Activated CD4-positive, alpha-beta memory T cell treated with anti-CD3 and anti-CD28 coated beads, Interleukin-2, amount 10 ng/mL, durations not matched to agents 7 days and 5 days (primary cell): ENCODE results near the gene LMTK2. TPM values are rescaled to one million over a fixed set of nuclear protein-coding genes. Genes with fewer than 3 reads are reported as not detected.
A peak's percentile ranks its signal among the peaks of the same experiment; 100 is the strongest.

ENCODE experiments used
- CTCF ChIA-PET: fragments of 350-600 bp; sonication (Branson Sonifier 250); formaldehyde crosslinking; loops from one replicate; lab custom pipeline; 2021; ENCODE audit warnings: antibody characterized with exemption, inconsistent platforms; lab: Charles Lee
- POLR2A ChIA-PET: fragments of 350-600 bp; sonication (Branson Sonifier 250); formaldehyde crosslinking; loops from one replicate; lab custom pipeline; 2021; ENCODE audit warnings: antibody characterized with exemption; lab: Charles Lee
- DNase-seq: peaks from one replicate; pipeline ENCODE4 v3.0.0-alpha.2; 2020
- H3K27ac Mint-ChIP-seq: one replicate; pipeline ENCODE4 v1.8.0; 2021; ENCODE audit warnings: mild to moderate bottlenecking, mixed read lengths
- H3K27me3 Mint-ChIP-seq: one replicate; pipeline ENCODE4 v1.8.0; 2021; ENCODE audit warnings: mixed read lengths
- H3K36me3 Mint-ChIP-seq: one replicate; pipeline ENCODE4 v1.8.0; 2021; ENCODE audit warnings: low read depth, mixed read lengths
- H3K4me1 Mint-ChIP-seq: one replicate; pipeline ENCODE4 v1.8.0; 2021; ENCODE audit warnings: mixed read lengths
- H3K4me3 Mint-ChIP-seq: one replicate; pipeline ENCODE4 v1.8.0; 2021; ENCODE audit warnings: mild to moderate bottlenecking, mixed read lengths
- H3K9me3 Mint-ChIP-seq: one replicate; pipeline ENCODE4 v1.8.0; 2021; ENCODE audit warnings: mixed read lengths
- total RNA-seq, 2 experiments: library from RNA; stranded (reverse); gene quantifications; one replicate each; pipeline ENCODE4 v1.2.3, GENCODE V29; 2021

The LMTK2 gene
- total RNA-seq, 2 experiments from 2014 or later, result 10.0 to 11.6 TPM

DNA sequence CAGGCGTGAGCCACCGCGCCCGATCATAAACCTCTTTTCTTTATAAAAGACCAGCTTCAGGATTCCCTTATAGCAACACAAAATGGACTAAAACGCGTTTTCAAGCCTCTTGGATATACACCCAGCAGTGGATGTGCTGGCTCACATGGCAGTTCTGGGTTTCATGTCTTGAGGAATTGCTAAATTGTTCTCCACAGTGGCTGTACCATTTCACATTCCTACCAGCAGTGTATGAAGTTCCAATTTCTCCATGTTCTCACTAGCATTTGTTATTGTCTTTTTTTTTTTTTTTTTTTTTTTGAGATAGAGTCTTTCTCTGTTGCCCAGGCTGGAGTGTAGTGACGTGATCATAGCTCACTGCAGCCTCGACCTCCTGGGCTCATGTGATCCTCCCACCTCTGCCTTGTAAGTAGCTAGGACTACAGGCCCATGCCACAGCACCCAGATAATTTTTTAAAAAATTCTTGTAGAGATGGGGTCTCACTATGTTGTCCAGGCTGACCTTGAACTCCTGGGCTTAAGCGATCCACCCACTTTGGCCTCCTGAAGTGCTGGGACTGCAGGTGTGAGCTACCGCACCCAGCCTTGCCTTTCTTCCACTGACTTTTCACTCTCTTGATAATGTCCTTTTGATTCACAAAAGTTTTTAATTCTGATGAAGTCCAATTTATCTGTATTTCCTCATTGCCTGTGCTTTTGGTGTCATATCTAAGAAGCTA lies 127.9 kb downstream of the LMTK2 start:
- no peak overlapping the region for H3K4me3 Mint-ChIP-seq
- H3K9me3 Mint-ChIP-seq, result no peaks in the 10 kb centered on the region
- POLR2A ChIA-PET, result interaction anchor here (1.1 kb wide), 1 partner anchor 16 kb away, joined by 3 read pairs; no protein-coding TSS in a partner anchor
- no peaks in the 10 kb centered on the region for H3K27me3 Mint-ChIP-seq
- peaks cover 29% of the 10 kb centered on the region for H3K36me3 Mint-ChIP-seq
- no peaks in the 10 kb centered on the region for H3K4me1 Mint-ChIP-seq
- CTCF ChIA-PET, result interaction anchor here (0.5 to 1.0 kb wide), 2 partner anchors 25 to 67 kb away, joined by 3 read pairs; no protein-coding TSS in a partner anchor
- DNase-seq, result no peak
- H3K27ac Mint-ChIP-seq, result no peak overlapping the region

- POLR2A ChIA-PET, result no interaction called here
- no peak for DNase-seq
- no peaks in the 10 kb centered on the region for H3K4me1 Mint-ChIP-seq
- H3K4me3 Mint-ChIP-seq, result no peak overlapping the region
- no peaks in the 10 kb centered on the region for H3K9me3 Mint-ChIP-seq
- no peak overlapping the region for H3K27ac Mint-ChIP-seq
- no peaks in the 10 kb centered on the region for H3K27me3 Mint-ChIP-seq
- peaks cover 33% of the 10 kb centered on the region for H3K36me3 Mint-ChIP-seq
- CTCF ChIA-PET, result interaction anchor here (1.0 kb wide), 1 partner anchor 68 kb away, joined by 3 read pairs; no protein-coding TSS in a partner anchor
Observed at GRCh38 chr7:98235901-98236300, 129.2 kb downstream of the LMTK2 start.

- Mint-ChIP-seq H3K36me3 (peaks cover 40% of the 10 kb centered on the region), H3K4me1 (no peaks in the 10 kb centered on the region), H3K4me3 (no peak overlapping the region), H3K27me3 (no peaks in the 10 kb centered on the region), H3K9me3 (no peaks in the 10 kb centered on the region), H3K27ac (no peak overlapping the region)
- POLR2A ChIA-PET, result no interaction called here
- DNase-seq, result no peak
- CTCF ChIA-PET, result no interaction called here
Observed at GRCh38 chr7:98236355-98237185, 129.9 kb downstream of the LMTK2 start.

GRCh38 chr7:98238076-98238475 lies 131.4 kb downstream of the LMTK2 start:
- Mint-ChIP-seq H3K27me3 (no peaks in the 10 kb centered on the region), H3K4me3 (no peak overlapping the region), H3K9me3 (no peaks in the 10 kb centered on the region), H3K36me3 (peaks cover 43% of the 10 kb centered on the region), H3K4me1 (no peaks in the 10 kb centered on the region), H3K27ac (no peak overlapping the region)
- POLR2A ChIA-PET, result no interaction called here
- CTCF ChIA-PET, result no interaction called here
- DNase-seq, result no peak

DNA sequence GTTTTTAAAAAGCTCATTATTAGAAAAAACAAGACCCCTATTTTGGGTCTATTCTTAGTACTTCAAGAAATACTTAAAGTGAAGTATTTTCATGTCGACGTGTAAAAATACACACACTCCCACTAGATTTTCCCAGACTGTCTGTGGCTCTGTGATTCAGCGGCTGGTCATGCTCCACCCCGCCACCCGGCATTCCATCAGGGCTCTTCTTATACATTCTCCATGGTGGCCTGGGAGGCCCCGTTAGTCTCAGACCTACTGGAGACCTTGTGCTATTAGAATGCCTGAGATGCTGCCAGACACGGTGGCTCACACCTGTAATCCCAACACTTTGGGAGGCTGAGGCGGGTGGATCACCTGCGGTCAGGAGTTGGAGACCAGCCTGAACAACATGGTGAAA lies 132.3 kb downstream of the LMTK2 start:
- POLR2A ChIA-PET, result no interaction called here
- Mint-ChIP-seq H3K4me1 (no peaks in the 10 kb centered on the region), H3K9me3 (no peaks in the 10 kb centered on the region), H3K27ac (no peak overlapping the region), H3K27me3 (no peaks in the 10 kb centered on the region), H3K4me3 (no peak overlapping the region), H3K36me3 (peaks cover 40% of the 10 kb centered on the region)
- no peak for DNase-seq
- CTCF ChIA-PET, result interaction anchor here (1.1 kb wide), 1 partner anchor 11 kb away, joined by 3 read pairs; no protein-coding TSS in a partner anchor

- CTCF ChIA-PET, result no interaction called here
- Mint-ChIP-seq H3K4me3 (no peak overlapping the region), H3K9me3 (no peaks in the 10 kb centered on the region), H3K4me1 (no peaks in the 10 kb centered on the region), H3K27ac (no peak overlapping the region), H3K36me3 (peaks cover 41% of the 10 kb centered on the region), H3K27me3 (no peaks in the 10 kb centered on the region)
- POLR2A ChIA-PET, result interaction anchor here (0.9 kb wide), 1 partner anchor 10 kb away, joined by 5 read pairs; no protein-coding TSS in a partner anchor
- peak; percentile 23 for DNase-seq
Observed at GRCh38 chr7:98240961-98241673, 134.5 kb downstream of the LMTK2 start.

DNA sequence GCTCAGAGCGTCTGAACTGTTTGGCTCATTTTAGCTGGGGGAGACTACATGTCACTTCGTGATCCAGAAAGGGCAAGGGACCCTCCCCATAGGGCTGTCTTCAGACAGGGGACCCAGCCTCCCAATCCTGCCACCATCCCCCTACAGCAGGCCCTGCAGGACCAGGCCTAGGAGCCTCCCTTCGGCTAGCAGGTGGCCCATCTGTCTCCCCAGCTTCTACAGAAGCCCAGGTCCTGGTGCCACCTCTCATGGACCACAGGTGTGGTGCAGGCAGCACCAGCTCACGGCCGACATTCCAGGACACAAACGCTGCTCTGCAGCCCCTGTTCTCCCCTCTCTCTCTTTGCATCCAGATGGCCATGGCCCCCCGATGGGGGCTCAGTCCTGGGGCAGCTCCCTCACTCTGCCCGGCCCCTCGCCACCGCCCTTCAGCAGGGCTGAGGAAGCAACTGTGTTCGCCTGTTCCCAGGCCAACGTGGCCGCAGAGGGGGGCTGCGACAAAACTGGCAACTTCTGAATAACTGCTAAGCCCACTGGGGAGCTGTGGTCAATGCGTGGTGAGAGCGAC lies 135.1 kb downstream of the LMTK2 start:
- H3K27me3 Mint-ChIP-seq, result no peaks in the 10 kb centered on the region
- ChIA-PET CTCF (no interaction called here), POLR2A (interaction anchor here (0.9 kb wide), 1 partner anchor 9 kb away, joined by 5 read pairs; no protein-coding TSS in a partner anchor)
- peaks cover 38% of the 10 kb centered on the region for H3K36me3 Mint-ChIP-seq
- DNase-seq, result no peak
- H3K4me1 Mint-ChIP-seq, result no peaks in the 10 kb centered on the region
- H3K27ac Mint-ChIP-seq, result no peak overlapping the region
- no peak overlapping the region for H3K4me3 Mint-ChIP-seq
- no peaks in the 10 kb centered on the region for H3K9me3 Mint-ChIP-seq

DNA sequence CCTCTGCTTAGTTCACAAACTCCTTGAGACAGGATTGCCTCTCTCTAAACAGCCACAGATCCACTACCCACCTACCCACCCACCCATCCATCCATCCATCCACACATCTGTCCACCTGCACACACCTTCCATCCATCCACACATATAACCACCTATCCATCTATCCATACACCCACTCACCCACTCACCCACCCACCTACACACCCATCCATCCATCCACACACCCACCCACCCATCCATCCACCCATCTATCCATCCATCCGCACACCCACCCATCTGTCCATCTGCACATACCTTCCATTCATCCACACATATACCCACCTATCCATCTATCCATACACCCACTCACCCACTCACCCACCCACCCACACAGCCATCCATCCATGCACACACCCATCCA lies 135.7 kb downstream of the LMTK2 start:
- Mint-ChIP-seq H3K27ac (no peak overlapping the region), H3K36me3 (peaks cover 39% of the 10 kb centered on the region), H3K27me3 (no peaks in the 10 kb centered on the region), H3K4me3 (no peak overlapping the region), H3K9me3 (no peaks in the 10 kb centered on the region), H3K4me1 (no peaks in the 10 kb centered on the region)
- DNase-seq, result no peak
- CTCF ChIA-PET, result no interaction called here
- POLR2A ChIA-PET, result interaction anchor here (0.9 kb wide), 1 partner anchor 8 kb away, joined by 5 read pairs; no protein-coding TSS in a partner anchor

DNA sequence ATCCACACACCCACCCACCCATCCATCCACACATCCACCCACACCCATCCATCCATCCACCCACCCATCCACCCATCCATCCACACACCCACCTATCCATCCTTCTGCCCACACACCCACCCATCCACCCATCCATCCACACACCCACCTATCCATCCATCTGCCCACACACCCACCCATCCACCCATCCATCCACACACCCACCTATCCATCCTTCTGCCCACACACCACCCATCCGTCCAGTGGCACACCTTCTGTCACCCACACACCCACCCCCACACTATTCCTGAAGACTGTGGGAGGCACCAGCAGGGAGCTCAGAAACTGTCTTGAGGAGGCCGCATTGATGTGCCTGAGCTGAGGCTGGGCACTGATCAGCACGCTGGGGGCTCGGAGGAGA lies 136.3 kb downstream of the LMTK2 start:
- peaks cover 1% of the 10 kb centered on the region for H3K4me1 Mint-ChIP-seq
- POLR2A ChIA-PET, result no interaction called here
- no peak overlapping the region for H3K4me3 Mint-ChIP-seq
- no peaks in the 10 kb centered on the region for H3K27me3 Mint-ChIP-seq
- no peaks in the 10 kb centered on the region for H3K9me3 Mint-ChIP-seq
- H3K27ac Mint-ChIP-seq, result no peak overlapping the region
- no peak for DNase-seq
- H3K36me3 Mint-ChIP-seq, result peaks cover 41% of the 10 kb centered on the region
- CTCF ChIA-PET, result no interaction called here

DNA sequence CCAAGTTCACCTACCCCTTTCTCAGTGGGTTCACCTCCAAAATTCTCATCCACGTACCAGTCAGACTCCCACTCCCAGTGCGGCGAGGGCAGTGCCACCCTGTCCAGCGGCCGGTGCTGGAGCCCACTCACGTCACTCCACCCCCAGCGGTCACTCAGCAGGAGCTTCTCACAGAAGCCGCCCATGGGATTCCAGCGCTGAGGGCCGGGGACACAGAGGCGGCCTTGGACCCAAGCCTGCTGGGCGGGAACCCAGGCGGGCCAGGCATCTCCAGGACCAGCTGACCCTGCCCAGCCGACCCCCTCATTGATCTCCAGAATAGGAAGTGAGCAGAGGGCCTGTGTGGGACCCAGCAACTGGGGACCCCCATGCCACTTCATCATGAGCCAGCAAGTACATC lies 138.2 kb downstream of the LMTK2 start:
- H3K4me1 Mint-ChIP-seq, result peaks cover 17% of the 10 kb centered on the region
- no peak overlapping the region for H3K4me3 Mint-ChIP-seq
- CTCF ChIA-PET, result no interaction called here
- H3K27me3 Mint-ChIP-seq, result no peaks in the 10 kb centered on the region
- DNase-seq, result no peak
- peaks cover 37% of the 10 kb centered on the region for H3K36me3 Mint-ChIP-seq
- H3K9me3 Mint-ChIP-seq, result no peaks in the 10 kb centered on the region
- POLR2A ChIA-PET, result no interaction called here
- no peak overlapping the region for H3K27ac Mint-ChIP-seq

DNA sequence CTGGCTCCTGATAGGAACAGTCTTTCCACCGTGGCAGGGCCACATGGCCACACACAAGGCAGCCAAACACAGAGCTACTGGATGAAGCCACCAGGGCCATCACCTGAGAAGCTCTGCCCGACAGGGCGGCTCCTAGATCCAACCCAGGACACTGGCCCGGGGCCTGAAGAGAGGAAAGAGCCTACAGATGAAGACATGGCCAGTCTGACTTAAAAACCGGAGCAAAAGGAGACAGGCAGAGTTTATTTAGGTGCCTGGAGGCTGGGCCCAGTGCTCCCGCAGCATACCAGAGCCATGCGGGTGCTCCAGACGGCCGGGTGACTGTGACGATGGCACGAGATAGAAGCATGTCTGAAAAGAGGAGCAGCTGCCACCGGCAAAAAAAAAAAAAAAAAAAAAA lies 141.5 kb downstream of the LMTK2 start:
- DNase-seq, result no peak

GRCh38 chr7:98249106-98249505 lies 142.4 kb downstream of the LMTK2 start:
- H3K27ac Mint-ChIP-seq, result peak overlapping the region; percentile 99
- H3K36me3 Mint-ChIP-seq, result peaks cover 29% of the 10 kb centered on the region
- peaks cover 43% of the 10 kb centered on the region for H3K4me1 Mint-ChIP-seq
- no peaks in the 10 kb centered on the region for H3K27me3 Mint-ChIP-seq
- POLR2A ChIA-PET, result no interaction called here
- CTCF ChIA-PET, result interaction anchor here (0.7 to 1.7 kb wide), 2 partner anchors 143 to 215 kb away, joined by 3 to 5 read pairs; no protein-coding TSS in a partner anchor
- no peak for DNase-seq
- peak overlapping the region; percentile 37 for H3K4me3 Mint-ChIP-seq
- no peaks in the 10 kb centered on the region for H3K9me3 Mint-ChIP-seq

More for the DNA sequence above, 141.5 kb downstream of the LMTK2 start:
- H3K4me1 Mint-ChIP-seq, result peaks cover 39% of the 10 kb centered on the region
- no peak overlapping the region for H3K4me3 Mint-ChIP-seq
- peaks cover 29% of the 10 kb centered on the region for H3K36me3 Mint-ChIP-seq
- no peaks in the 10 kb centered on the region for H3K9me3 Mint-ChIP-seq
- peak overlapping the region; percentile 63 for H3K27ac Mint-ChIP-seq
- no peaks in the 10 kb centered on the region for H3K27me3 Mint-ChIP-seq
- ChIA-PET CTCF (no interaction called here), POLR2A (no interaction called here)
